Activated CD4-positive, alpha-beta T cell treated with anti-CD3 and anti-CD28 coated beads, Interleukin-2, amount 10 ng/mL, durations not matched to agents 24 days and 14 days (primary cell): ENCODE data around the gene LARP6. TPM values are rescaled to one million over a fixed set of nuclear protein-coding genes. Genes with fewer than 3 reads are reported as not detected.

Experiments
- DNase-seq: peaks from one replicate; pipeline ENCODE4 v3.0.0; 2022
- H3K27ac Mint-ChIP-seq: one replicate; pipeline ENCODE4 v1.8.0; 2022; ENCODE audit warnings: mild to moderate bottlenecking, mixed read lengths
- H3K27me3 Mint-ChIP-seq: one replicate; pipeline ENCODE4 v1.8.0; 2022; ENCODE audit warnings: mixed read lengths
- H3K36me3 Mint-ChIP-seq: one replicate; pipeline ENCODE4 v1.8.0; 2022; ENCODE audit warnings: low read depth, mild to moderate bottlenecking, mixed read lengths
- H3K4me1 Mint-ChIP-seq: one replicate; pipeline ENCODE4 v1.8.0; 2021; ENCODE audit warnings: mixed read lengths
- H3K4me3 Mint-ChIP-seq: one replicate; pipeline ENCODE4 v1.8.0; 2022; ENCODE audit warnings: mild to moderate bottlenecking, moderate library complexity, mixed read lengths
- H3K9me3 Mint-ChIP-seq: one replicate; pipeline ENCODE4 v1.8.0; 2021; ENCODE audit warnings: mixed read lengths
- intact Hi-C: fragments of 100-400 bp; cut with micrococcal nuclease; formaldehyde crosslinking; loops from one replicate; pipeline ENCODE4 v1.15.1; 2023
- total RNA-seq: library from RNA; stranded (reverse); gene quantifications from 2 replicates; pipeline ENCODE4 v1.2.3, GENCODE V29; 2022

The LARP6 gene
- total RNA-seq, 1 donor from 2014 or later: not detected

DNA sequence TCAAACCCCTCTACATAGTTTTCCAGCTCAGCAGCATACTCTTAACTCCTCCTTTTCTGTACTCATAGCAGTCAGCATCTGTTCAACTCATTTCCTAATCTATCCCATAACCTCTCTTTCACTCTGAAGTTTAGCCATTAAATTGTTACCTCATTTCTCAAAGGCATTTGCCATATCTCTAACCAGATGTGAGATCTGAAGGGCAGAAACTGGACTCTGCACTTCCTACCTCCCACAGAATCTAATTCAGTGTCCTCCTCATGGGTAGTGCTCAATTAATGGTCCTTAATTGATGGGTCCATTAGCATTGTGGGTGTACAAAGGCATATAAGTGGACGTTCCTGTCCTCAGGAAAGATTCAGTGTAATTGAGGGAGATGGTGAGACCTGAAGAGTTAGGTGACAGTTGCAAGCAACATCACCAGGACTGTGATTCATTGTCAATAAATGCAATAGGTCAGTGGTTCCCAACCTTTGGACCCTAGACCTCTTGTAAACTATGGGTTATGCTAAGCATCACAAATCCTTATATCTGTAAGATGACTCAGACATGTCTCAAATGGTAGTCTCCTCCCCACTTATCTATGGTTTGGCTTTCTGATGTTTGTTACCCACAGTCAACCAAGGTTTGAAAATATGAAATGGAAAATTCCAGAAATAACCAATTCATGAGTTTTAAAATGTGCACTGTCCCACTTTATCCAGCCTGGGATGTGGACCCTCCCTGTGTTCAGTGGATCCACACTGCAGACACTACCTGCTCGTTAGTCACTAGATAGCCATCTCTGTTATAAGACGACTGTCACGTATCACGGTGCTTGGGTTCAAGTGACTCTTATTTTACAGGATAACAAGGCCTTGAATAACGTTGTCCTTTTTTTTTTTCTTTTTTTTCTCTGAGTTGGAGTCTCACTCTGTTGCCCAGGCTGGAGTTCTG lies 65.6 kb downstream of the LARP6 start:
- Mint-ChIP-seq H3K4me1 (no peaks in the 10 kb centered on the region), H3K27ac (no peak overlapping the region), H3K4me3 (no peak overlapping the region), H3K27me3 (peaks cover 17% of the 10 kb centered on the region), H3K9me3 (no peaks in the 10 kb centered on the region), H3K36me3 (no peaks in the 10 kb centered on the region)
- intact Hi-C loops: no loop called here
- no peak for DNase-seq

DNA sequence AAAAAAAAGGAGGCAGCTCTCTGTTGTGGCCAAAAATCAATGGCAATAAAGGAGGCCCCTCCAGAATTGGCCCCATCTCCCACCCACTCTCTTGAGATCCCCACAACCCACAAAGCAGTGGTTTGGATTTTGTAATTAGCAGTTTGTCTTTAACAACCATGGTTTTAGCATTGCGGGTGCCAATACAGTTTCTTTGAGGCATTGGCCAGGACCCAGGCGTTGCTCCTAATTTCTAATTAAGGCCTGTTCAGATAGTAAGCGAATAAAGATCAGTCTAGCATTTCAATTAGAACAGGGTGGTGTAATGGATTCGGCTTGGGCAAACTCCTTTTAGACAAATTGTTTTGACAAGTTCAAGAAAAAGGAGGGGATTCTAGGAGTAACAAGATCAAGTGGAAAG lies 67.0 kb downstream of the LARP6 start:
- Mint-ChIP-seq H3K4me3 (no peak overlapping the region), H3K27ac (no peak overlapping the region), H3K36me3 (no peaks in the 10 kb centered on the region), H3K27me3 (peaks cover 10% of the 10 kb centered on the region), H3K9me3 (no peaks in the 10 kb centered on the region), H3K4me1 (no peaks in the 10 kb centered on the region)
- intact Hi-C loops: no loop called here
- no peak for DNase-seq

DNA sequence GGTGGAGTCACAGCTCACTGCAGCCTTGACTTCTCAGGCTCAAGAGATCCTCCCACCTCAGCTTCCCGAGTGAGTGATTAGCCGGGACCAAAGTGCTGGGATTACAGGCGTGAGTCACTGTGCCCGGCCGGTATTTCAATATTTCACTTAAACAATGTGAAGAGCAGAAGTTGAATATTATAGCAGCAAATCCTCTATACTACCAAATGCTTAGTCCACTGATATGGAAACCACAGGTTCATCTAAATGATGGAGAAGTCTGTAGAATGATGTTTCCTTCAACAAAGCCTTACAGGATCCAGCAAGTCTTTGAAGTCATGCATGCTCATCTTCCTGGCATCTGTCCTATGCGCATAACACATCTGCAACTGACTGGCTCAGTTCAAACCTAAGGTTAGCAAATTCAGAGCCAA lies 70.3 kb downstream of the LARP6 start:
- no peaks in the 10 kb centered on the region for H3K36me3 Mint-ChIP-seq
- H3K27ac Mint-ChIP-seq: no peak overlapping the region
- no peaks in the 10 kb centered on the region for H3K9me3 Mint-ChIP-seq
- no peak for DNase-seq
- H3K4me1 Mint-ChIP-seq: no peaks in the 10 kb centered on the region
- H3K4me3 Mint-ChIP-seq: no peak overlapping the region
- intact Hi-C loops: no loop called here
- peaks cover 14% of the 10 kb centered on the region for H3K27me3 Mint-ChIP-seq

DNA sequence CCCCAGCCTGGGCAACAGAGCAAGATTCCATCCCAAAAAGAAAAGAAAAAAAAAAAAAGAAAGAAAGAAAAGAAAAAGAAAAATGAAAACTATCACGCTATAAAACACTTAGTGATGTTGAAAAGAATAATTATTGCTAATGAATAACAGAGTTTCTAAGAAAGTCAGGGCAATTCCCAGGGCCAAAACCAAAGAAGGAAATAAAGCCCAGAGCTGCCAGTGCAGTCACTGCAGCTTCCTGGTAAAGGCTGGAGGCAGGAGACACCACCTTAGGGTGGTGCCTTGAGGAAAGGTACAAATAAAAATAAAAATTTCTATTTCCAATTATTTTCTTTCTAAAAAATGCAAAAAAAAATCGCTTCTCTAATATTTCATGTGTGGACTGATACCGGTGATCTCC lies 70.9 kb downstream of the LARP6 start:
- Mint-ChIP-seq H3K27me3 (peaks cover 12% of the 10 kb centered on the region), H3K4me3 (no peak overlapping the region), H3K27ac (no peak overlapping the region), H3K36me3 (no peaks in the 10 kb centered on the region), H3K9me3 (no peaks in the 10 kb centered on the region), H3K4me1 (no peaks in the 10 kb centered on the region)
- intact Hi-C loops: no loop called here
- DNase-seq: no peak

DNA sequence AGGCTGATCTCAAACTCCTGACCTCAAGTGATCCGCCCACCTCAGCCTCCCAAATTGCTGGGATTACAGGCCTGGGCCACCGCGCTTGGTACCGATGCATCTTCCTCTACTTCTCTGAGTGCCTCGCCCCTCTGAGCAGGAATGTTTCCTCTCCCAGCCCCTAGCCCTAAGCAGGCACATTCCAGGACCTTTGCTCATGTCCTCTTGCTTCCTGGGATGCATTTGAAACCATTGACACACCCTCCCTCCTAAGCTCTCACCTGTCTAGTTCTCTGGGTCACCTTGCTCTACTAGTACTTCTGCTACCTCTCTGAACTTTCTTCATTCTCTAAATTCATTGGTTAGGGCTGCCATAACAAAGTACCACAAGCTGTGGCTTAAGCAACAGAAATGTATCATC lies 72.7 kb downstream of the LARP6 start:
- no peaks in the 10 kb centered on the region for H3K36me3 Mint-ChIP-seq
- H3K9me3 Mint-ChIP-seq: no peaks in the 10 kb centered on the region
- H3K4me3 Mint-ChIP-seq: no peak overlapping the region
- H3K27ac Mint-ChIP-seq: no peak overlapping the region
- no peaks in the 10 kb centered on the region for H3K4me1 Mint-ChIP-seq
- peaks cover 18% of the 10 kb centered on the region for H3K27me3 Mint-ChIP-seq
- intact Hi-C loops: no loop called here
- no peak for DNase-seq

Other genes with a start within 250 kb of the LARP6 start
- gene UACA, start 90.6 kb downstream of the LARP6 start, total RNA-seq: 0.40 and 0.68 TPM in 2 replicates
- gene THAP10, start 38.3 kb upstream of the LARP6 start, total RNA-seq: not detected in 2 replicates
- not detected in 2 replicates for gene LRRC49, start 38.7 kb upstream of the LARP6 start, total RNA-seq